HG02588 (cell line): ENCODE results near the gene CEL.
"Not testable (repeated sequence)": the region's sequence is repeated elsewhere in the genome, so short reads cannot be mapped to it uniquely, and the experiment has no call there.

ENCODE experiments used
- ATAC-seq: cut with Tn5 transposase; IDR thresholded peaks from one replicate; pipeline ENCODE4 v1.9.1; 2021; ENCODE audit warnings: mild to moderate bottlenecking, moderate library complexity; ENCODE audit not compliant: unreplicated experiment

The CEL gene

DNA sequence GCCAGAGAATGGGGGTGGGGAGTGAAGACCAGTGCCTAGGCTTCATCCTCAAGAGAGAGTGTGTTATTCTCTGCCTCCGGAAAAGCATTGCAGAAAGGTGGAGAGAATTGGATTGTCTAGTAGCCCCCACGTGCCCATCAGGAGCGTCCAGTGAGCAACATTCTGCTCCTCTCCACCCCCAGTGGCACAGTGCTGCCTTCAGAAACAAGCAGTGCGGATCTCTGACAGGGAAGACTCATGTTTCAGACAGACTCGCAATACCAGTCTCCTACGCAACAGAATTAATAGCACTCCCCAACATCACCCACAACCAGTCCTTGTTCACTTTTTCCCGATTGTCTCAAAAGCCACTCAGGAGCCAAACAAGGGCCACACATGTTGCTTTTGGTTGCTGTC, 14.9 kb upstream of the CEL start:
- no peak for ATAC-seq

- no peak for ATAC-seq
Measured at GRCh38 chr9:133048595-133048994, 13.2 kb upstream of the CEL start.

DNA sequence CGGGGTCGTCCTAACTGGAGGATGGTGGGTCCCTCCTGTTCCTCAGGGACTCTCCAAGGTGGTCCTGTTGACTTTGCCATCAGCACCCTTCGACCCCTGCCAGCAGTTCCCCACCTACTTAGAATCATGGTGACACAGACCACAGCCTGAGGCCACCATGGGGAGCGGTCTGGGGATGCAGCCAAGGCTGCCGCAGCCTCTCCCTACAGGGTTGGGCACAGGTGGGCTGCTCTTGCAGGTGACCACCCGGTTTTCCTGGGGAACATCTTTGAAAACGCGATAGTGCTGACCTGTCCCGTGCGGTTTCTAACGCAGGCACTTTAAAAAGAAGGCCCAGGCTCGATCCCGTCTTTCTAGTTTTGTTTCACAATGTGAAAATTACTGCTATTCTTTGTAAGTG, 12.7 kb upstream of the CEL start:
- no peak for ATAC-seq

DNA sequence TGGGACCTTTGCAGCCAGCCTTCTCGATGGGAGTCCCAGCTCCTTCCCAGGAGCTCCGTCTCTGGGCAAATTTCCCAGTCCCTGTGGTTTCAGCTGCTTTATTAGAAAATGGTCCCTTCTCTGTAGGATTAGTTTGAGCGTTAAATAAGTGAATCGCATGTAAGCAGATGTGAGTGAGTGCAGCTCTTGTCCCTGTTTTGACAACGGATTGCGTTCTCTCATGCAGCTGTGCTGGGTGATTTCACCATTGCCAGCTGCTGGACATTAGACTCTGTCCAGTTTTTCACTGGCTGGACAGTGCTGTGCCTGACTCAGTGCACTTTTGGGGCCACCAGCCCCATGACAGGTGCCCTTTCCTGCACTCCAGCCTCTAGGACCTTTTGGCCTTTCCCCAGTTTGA, 11.6 kb upstream of the CEL start:
- no peak for ATAC-seq

DNA sequence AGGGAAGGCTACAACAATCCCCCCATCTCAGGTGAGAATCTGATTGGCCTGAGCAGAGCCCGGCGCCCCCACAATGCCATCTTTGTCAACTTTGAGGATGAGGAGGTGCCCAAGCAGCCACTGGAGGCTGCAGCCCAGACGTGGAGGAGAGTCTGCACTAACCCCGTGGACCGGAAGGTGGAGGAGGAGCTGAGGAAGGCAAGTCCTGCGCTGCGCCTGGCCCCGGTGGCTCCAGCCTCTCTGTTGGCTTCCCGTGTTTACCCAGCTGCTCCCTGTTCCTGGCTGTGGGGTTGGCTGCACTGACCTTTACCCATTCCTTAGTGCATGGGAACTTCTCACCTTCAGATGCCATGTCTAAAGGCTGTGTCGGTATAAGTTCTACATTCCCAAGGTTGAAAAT, 11.0 kb upstream of the CEL start:
- ATAC-seq, result no peak

DNA sequence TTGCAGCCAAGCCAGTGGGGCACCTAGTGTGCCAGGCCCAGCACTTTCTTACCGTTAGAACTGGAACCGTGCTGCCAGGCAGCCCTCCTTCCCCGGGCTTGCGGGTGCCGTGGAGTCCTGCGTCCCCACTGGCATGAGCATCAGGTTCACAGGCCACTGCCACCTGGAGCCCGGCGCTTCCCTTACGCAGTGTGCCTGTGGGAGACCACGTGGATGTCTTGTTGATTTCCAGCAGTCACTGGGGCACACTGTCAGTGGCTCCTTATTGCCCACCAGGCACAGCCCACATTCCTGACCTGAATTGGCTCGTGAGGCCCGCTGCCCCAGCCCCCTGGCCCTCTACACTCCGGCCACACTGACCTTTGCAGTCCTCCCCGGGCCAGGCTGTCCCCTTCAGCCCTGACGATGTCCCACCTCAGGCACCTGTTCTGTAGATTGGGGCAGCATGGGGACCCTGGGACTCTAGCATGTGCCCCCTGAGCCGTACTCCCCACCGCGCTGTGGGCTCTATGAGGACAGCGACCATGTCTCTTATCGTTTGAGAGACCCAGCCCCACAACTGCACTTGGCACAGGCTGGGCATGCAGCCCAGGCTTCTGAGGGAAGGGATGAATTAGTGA, 10.4 kb upstream of the CEL start:
- ATAC-seq, result no peak

GRCh38 chr9:133051966-133052539, 9.7 kb upstream of the CEL start:
- no peak for ATAC-seq

DNA sequence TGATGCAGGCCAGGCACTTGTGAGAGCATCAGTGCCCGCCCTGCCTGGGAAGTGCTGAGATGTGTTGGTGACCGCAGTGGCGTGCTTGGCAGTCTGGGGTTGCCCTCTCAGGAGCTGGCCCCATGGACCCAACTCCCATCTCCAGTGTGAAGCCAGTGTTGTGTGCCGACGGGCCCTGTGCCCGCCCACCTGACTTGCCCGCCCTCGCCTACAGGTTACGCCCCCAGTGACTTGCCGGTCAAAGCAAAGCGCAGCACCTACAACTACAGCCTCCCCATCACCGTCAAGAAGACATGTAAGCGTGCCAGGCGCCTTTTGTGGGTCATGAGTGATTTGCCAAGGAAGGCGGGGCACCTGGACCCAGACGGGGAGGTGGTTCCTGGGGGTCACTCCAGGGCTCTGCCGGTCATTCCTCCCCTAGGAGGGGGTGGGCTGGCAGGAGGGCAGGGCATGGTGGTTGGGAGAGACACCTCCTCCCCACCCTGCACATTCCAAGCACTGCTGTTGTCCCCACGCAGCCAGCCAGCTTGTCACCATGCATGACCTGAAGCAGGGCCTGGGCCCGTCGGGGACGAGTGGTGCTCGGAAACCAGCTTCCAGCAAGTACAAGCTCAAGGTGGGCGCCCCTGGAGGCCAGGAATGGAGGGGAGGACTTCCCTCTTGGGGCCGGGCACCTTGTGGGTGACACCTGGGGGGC, 7.4 kb upstream of the CEL start:
- ATAC-seq, result no peak

DNA sequence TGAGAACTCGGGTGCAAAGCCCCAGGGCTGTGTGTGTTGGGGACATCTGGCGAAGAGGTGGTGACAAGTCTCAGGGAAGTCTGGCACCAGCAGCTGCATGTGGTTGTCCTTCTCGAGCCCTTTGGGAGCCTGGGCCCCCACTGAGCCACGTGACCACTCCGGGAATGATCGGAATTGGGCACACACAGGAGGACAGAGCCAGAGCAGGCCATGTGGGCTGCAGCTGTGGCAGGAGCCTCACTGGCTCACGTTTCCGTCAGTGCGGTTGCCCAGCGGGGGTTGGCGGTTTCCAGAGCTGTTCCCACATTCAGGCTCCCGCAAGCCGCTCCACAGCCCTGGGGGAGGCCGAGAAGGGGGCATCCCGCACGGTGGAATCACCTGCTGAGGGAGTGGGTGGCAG, 6.8 kb upstream of the CEL start:
- ATAC-seq, result no peak

DNA sequence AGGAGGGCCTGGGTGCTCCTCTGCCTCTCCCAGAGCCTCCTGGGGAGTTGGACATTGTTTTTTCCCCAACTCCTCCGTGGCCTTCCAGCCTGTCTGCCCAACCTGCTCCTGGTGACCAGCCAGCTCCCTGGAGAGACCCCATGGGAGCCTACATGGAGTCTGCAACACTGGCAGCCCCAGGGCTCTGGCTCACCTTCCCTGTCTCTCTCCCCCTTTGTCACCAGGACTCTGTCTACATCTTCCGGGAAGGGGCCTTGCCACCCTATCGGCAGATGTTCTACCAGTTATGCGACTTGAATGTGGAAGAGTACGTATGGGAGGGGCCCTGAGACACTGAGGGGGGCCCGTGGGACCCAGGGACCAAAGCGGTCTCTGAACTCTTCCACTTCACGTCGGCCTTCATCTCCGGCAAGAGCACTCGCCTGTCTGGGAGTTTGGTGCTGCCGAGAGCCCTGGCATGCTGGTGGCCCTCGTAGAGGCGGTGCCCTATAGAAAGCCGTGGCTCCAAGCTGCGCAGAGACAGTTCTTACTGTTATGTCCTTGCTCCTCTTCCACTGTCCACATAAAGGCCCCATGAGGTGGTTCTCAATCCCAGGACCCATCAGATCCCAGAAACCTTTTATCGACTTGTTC, 5.9 kb upstream of the CEL start:
- no peak for ATAC-seq

DNA sequence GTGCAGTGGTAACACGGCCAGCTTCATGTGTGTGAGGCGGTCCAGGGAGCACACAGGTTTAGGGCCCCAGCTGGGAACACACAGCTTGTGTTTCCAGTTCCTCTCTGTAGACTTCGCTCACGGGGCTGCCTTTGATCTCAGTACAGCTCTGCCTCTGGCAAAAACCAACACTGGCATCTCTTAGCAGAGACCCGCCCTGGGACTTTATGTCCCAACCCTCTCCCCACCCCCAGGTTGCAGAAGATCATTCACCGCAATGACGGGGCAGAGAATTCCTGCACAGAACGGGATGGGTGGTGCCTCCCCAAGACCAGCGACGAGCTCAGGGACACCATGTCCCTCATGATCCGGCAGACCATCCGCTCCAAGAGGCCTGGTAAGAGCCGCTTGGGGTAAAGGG, 5.2 kb upstream of the CEL start:
- ATAC-seq, result no peak

DNA sequence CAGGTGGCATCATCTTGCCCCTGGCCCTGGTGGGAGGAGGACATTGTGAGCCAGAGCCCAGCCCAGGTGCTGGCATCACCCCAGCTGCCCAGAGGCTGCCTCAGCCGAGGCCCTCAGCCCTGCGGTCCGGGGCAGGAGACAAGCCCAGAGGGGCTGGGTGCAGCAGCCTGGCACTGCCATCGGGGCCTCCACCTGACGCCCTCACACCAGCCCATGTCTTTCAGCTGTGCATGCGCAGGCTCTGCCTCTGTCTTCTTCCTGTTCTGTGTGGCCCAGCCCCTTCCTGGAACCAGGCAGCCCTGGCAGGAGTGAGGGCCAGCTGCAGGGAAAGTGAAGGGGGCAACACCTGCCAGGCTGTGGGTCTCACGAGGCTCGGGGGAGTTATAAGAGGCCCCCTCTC, 4.8 kb upstream of the CEL start:
- no peak for ATAC-seq

DNA sequence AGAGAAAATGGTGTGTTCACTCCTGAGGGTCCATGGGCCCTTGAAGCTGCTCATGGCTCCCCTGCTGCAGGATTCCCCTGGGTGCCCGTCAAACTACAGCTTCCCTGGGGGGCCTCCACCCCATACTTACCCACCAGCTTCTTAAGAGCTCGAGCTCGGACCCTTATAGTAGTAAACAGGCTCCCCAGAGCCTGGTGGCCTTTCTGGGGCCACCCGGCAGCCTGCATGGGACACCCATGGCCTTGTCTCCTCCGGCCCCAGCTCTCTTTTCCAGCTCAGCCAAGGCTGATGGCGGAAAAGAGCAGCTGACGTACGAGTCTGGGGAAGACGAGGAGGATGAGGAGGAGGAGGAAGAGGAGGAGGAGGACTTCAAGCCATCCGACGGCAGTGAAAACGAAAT, 4.2 kb upstream of the CEL start:
- no peak for ATAC-seq

GRCh38 chr9:133058071-133058470, 3.7 kb upstream of the CEL start:
- ATAC-seq, result no peak

DNA sequence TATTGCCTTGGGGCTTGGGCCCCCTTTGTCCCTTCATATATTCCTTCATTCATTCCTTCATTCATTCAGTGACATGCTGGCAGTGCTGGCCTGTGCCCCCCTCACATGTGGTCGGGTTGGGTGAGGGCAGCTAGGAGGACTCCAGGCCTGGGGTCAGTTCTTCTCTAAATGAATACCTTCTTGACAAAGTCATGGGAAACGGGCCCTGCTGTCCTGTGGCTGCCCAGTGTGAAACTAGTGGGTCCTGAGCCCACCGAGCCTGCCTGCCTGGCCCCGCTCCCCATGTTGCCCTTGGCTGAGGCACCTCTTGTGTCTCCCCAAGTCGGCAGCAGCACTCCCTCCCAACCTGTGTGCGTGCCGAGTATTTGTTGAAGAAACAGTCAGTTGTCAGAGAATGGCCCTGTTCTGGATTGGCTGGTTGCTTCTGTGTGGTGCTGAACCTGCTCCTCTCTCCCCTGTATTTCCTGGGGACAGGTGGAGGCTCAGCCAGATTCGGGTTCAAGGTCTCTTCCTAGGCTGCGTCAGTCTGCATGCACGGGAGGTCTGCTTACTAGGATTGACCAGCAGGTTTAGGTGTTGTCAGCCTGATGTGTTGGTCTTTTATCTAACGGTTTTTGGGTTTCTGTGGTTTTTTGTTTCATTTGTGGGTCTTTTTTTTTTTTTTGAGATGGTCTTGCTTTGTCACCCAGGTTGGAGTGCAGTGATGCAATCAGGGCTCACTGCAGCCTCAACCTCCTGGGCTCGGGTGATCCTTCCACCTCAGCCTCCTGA, 3.0 kb upstream of the CEL start:
- ATAC-seq, result no peak

DNA sequence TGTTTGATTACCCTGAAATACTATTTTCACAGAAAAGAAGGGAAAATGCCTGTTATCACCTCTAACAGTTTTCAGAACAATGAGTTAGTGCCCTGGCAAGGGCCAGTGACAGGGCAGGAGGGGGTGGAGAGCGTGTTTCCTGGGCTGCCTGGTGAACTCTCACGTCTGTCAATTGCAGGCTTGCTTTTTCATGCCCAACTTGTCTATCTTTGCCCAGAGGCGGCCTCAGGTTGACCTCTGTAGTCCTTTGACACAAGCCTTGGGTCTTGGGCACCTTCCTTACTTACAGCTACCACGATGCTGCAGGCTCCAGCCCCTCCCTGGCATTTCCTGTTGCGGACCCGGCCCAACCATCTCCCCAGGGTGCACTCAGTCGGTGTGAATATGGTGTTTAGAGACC, 2.2 kb upstream of the CEL start:
- no peak for ATAC-seq

GRCh38 chr9:133060417-133060841, 1.4 kb upstream of the CEL start:
- no peak for ATAC-seq

GRCh38 chr9:133061019-133061763, 590 bp upstream of the CEL start:
- ATAC-seq, result not testable (repeated sequence)

- not testable (repeated sequence) for ATAC-seq
Measured at GRCh38 chr9:133062569-133062968, 788 bp downstream of the CEL start.

DNA sequence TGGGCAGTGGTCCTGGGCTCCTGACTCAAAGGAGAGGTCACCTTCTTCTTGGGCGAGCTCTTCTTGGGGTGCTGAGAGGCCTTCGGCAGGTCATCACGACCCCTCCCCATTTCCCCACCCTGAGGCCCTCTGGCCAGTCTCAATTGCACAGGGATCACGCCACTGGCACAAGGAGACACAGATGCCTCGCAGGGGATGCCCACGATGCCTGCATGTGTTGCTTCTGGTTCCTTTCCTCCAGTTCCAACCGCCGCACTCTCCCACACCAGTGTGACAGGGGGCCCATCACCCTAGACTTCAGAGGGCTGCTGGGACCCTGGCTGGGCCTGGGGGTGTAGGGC, 1.3 kb downstream of the CEL start:
- ATAC-seq, result no peak
